Prostate gland (tissue), 2 donors: ENCODE measurements around the gene MAGI3. TPM values are rescaled to one million over a fixed set of nuclear protein-coding genes. Genes with fewer than 3 reads are reported as not detected.

Experiments used
- DNase-seq: peaks from one replicate; pipeline ENCODE4 v3.0.0-alpha.2; 2019; ENCODE audit warnings: low spot score
- H3K27ac ChIP-seq, 2 donors: fragments of 200-600 bp; sonication (generic); 2 replicates each; pipeline ENCODE4 v1.5.1; 2017 to 2019
- H3K27me3 ChIP-seq: fragments of 200-600 bp; sonication (generic); replicated peaks from 2 replicates; pipeline ENCODE4 v1.5.1; 2019; ENCODE audit not compliant: insufficient read depth
- H3K36me3 ChIP-seq, 2 donors: fragments of 200-600 bp; sonication (generic); 1 replicate in 1 of 2; 2 replicates in 1 of 2; pipeline versions ENCODE4 v1.5.1 to v1.8.1; 2017 to 2019
- H3K4me1 ChIP-seq: fragments of 200-600 bp; sonication (generic); replicated peaks from 2 replicates; pipeline ENCODE4 v1.5.1; 2019
- H3K4me3 ChIP-seq, 2 donors: fragments of 200-600 bp; sonication (generic); 2 replicates each; pipeline ENCODE4 v1.5.1; 2017 to 2019
- H3K9me3 ChIP-seq: fragments of 200-600 bp; sonication (generic); 2 replicates; pipeline ENCODE4 v1.5.1; 2017
- POLR2A ChIP-seq: fragments of 450-650 bp; IDR thresholded peaks from one replicate; pipeline ENCODE4 v1.6.1; 2016; ENCODE audit warnings: antibody characterized with exemption, mild to moderate bottlenecking
- POLR2AphosphoS5 ChIP-seq: sonication (generic); formaldehyde crosslinking; IDR thresholded peaks from one replicate; pipeline ENCODE4 v1.6.1; 2017; ENCODE audit warnings: antibody characterized with exemption
- WGBS: methylation state at CpG from one replicate; pipeline ENCODE4 v1.1.5; 2018; 5-methylcytosine and 5-hydroxymethylcytosine counted together
- intact Hi-C: fragments of 100-400 bp; cut with DNase I; formaldehyde crosslinking; loops from one replicate; pipeline ENCODE4 v1.14.2; 2022
- total RNA-seq, 2 donors: library from RNA; depleted of rRNA; stranded (reverse); fragments of >200 nt; gene quantifications; one replicate each; pipeline ENCODE4 v1.1.0, GENCODE V29; 2016
- TF ChIP-seq, protein P1 (sequence below), 4 experiments: fragments of 200-600 bp in 2 of 4; fragments of 450-650 bp in 2 of 4; sonication (generic) in 2 of 4; IDR thresholded peaks; 1 replicate in 3 of 4; 2 replicates in 1 of 4; pipeline ENCODE4 v1.5.1; 2016 to 2019; ENCODE audit warnings: antibody characterized with exemption in 4 of 4, mild to moderate bottlenecking in 2 of 4, moderate library complexity in 2 of 4

Gene MAGI3
- total RNA-seq, 2 donors from 2014 or later: 20.2 to 23.2 TPM

DNA sequence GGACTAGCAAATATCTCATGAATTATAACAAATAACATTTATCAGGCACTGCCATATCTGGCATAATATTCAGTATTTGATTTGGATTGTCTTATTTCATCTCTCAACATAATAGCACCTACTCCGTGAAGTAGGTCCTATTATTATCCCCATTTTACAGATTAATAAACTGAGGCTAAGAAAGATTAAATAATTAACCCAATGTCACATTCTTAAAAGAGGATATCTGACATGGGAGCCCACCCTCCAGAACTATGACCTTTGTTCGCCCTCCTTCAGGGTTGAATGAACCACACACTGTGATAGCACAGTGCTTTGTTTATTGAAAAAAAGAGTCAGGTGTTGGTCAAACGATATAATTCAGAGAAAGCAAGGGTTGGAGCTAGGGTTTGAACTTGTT lies 19.4 kb upstream of the MAGI3 start:
- no peaks in the 10 kb centered on the region for H3K27me3 ChIP-seq
- H3K4me3 ChIP-seq: no peak overlapping the region
- no peak for DNase-seq
- no peaks in the 10 kb centered on the region for H3K4me1 ChIP-seq
- H3K27ac ChIP-seq: no peak overlapping the region
- WGBS: 87% methylated on average over 3 of the region's 3 CpGs
- H3K9me3 ChIP-seq: no peaks in the 10 kb centered on the region
- TF ChIP-seq, protein P1, sequence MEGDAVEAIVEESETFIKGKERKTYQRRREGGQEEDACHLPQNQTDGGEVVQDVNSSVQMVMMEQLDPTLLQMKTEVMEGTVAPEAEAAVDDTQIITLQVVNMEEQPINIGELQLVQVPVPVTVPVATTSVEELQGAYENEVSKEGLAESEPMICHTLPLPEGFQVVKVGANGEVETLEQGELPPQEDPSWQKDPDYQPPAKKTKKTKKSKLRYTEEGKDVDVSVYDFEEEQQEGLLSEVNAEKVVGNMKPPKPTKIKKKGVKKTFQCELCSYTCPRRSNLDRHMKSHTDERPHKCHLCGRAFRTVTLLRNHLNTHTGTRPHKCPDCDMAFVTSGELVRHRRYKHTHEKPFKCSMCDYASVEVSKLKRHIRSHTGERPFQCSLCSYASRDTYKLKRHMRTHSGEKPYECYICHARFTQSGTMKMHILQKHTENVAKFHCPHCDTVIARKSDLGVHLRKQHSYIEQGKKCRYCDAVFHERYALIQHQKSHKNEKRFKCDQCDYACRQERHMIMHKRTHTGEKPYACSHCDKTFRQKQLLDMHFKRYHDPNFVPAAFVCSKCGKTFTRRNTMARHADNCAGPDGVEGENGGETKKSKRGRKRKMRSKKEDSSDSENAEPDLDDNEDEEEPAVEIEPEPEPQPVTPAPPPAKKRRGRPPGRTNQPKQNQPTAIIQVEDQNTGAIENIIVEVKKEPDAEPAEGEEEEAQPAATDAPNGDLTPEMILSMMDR (IDR thresholded peaks at IDR 0.05): no peak
- no peak for TF ChIP-seq POLR2AphosphoS5
- TF ChIP-seq POLR2A: no peak
- no peaks in the 10 kb centered on the region for H3K36me3 ChIP-seq
- intact Hi-C loops: no loop called here

DNA sequence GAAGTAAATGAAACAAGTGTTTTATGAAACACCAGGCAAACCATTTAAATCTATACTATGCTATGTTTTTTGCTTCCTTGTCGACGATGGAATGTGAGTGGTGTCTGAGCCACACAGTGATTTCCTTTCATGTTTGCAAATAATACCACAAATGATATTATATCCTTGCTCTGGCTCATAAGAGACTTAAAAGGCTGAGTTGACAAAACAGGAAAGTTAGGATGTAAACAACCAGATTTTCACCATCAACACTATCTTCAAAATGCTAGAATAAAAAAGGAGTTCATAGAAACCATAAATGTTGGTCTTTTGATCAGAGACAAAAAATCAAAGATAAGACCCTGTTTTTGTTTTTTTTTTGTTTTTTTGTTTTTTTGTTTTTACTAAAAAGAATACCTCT lies 17.8 kb upstream of the MAGI3 start:
- H3K9me3 ChIP-seq: no peaks in the 10 kb centered on the region
- WGBS: 73% methylated on average over 2 of the region's 2 CpGs
- no peaks in the 10 kb centered on the region for H3K4me1 ChIP-seq
- TF ChIP-seq, protein P1 (IDR thresholded peaks at IDR 0.05): no peak
- TF ChIP-seq POLR2AphosphoS5: no peak
- TF ChIP-seq POLR2A: no peak
- no peak overlapping the region for H3K27ac ChIP-seq
- intact Hi-C loops: no loop called here
- no peak for DNase-seq
- H3K36me3 ChIP-seq: no peaks in the 10 kb centered on the region
- no peak overlapping the region for H3K4me3 ChIP-seq
- no peaks in the 10 kb centered on the region for H3K27me3 ChIP-seq

DNA sequence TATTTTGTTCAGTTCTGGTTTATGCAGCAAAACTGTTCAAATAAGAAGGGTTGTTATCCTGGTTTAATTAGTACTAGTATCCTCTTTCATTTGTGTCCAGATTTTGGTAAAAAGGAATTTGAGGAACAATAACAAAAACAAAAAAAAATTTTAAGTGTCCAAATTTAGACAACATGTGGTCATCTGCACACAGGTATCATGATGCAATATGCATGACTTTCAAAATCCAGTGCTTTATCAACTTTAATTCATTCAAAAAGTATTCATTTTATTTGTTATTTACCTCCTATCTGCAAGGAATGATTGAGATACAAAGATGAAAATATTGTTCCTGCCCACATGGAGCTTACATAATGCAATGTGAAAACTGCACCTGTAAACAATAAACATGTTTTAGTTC lies 16.7 kb upstream of the MAGI3 start:
- no peaks in the 10 kb centered on the region for H3K36me3 ChIP-seq
- no peak for DNase-seq
- no peaks in the 10 kb centered on the region for H3K9me3 ChIP-seq
- TF ChIP-seq POLR2AphosphoS5 (no peak), POLR2A (no peak)
- TF ChIP-seq, protein P1 (IDR thresholded peaks at IDR 0.05): no peak
- no peaks in the 10 kb centered on the region for H3K4me1 ChIP-seq
- H3K4me3 ChIP-seq: no peak overlapping the region
- no peak overlapping the region for H3K27ac ChIP-seq
- intact Hi-C loops: no loop called here
- H3K27me3 ChIP-seq: no peaks in the 10 kb centered on the region

DNA sequence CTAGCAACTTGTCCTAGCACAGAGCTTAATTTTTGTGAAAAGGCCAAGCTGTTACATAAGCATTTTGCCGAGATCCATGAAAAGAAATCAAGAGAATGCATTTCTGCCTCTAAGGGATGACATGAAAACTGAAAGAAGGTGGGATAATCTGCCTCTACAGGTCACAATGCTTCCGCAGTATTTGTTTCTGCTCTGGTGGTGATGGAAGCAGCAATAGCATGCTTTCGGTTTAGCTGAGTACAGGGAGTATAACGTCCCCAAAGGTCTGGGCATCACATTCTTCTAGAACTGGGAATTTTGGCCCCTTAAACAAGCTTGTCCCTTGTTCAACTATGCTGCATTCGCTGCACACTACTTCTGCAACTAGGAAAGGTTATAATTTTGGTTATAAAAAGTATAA lies 14.4 kb upstream of the MAGI3 start:
- no peak for TF ChIP-seq POLR2A
- no peak for TF ChIP-seq POLR2AphosphoS5
- TF ChIP-seq, protein P1 (IDR thresholded peaks at IDR 0.05): no peak
- Histone ChIP-seq H3K27me3 (no peaks in the 10 kb centered on the region), H3K4me3 (no peak overlapping the region)

DNA sequence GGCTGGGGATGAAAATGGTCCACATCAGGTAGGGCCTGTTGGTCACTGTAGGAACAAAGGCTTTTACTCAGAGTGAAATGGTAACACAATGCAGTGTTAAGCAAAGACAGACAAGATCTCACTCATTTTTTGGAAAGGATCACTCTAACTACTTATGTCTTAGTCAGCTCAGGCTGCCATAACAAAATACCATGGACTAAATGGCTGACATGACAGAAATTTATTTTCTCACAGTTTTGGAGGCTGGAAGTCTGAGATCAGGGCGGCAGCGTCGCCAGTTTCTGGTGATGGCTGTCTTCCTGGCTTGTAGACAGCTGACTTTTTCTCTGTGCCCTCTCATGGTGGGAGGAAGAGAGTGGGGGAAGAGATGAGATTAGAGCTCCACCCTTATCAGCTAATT lies 10.2 kb upstream of the MAGI3 start:
- intact Hi-C loops: loop anchor here (10.0 kb wide), 1 partner anchor 295 kb away; no protein-coding TSS in a partner anchor
- no peaks in the 10 kb centered on the region for H3K4me1 ChIP-seq
- WGBS: 98% methylated on average over 3 of the region's 3 CpGs

More for the DNA sequence above, 14.4 kb upstream of the MAGI3 start:
- no peak overlapping the region for H3K27ac ChIP-seq
- 31% methylated on average over 5 of the region's 5 CpGs for WGBS
- no peak for DNase-seq
- no peaks in the 10 kb centered on the region for H3K9me3 ChIP-seq
- no peaks in the 10 kb centered on the region for H3K36me3 ChIP-seq
- intact Hi-C loops: no loop called here
- H3K4me1 ChIP-seq: no peaks in the 10 kb centered on the region

More for the DNA sequence above, 10.2 kb upstream of the MAGI3 start:
- no peak for TF ChIP-seq POLR2AphosphoS5
- TF ChIP-seq, protein P1 (IDR thresholded peaks at IDR 0.05): no peak
- no peak for TF ChIP-seq POLR2A
- Histone ChIP-seq H3K36me3 (no peaks in the 10 kb centered on the region), H3K27me3 (no peaks in the 10 kb centered on the region), H3K27ac (no peak overlapping the region), H3K9me3 (no peaks in the 10 kb centered on the region), H3K4me3 (no peak overlapping the region)
- no peak for DNase-seq
